GM19023 (cell line): ENCODE measurements around the gene PROK2.

Experiments
- ATAC-seq: cut with Tn5 transposase; IDR thresholded peaks from one replicate; pipeline ENCODE4 v1.9.1; 2021; ENCODE audit warnings: mild to moderate bottlenecking, moderate library complexity; ENCODE audit not compliant: unreplicated experiment

The PROK2 gene

GRCh38 chr3:71751602-71752001 is 33.3 kb downstream of the PROK2 start:
- no peak for ATAC-seq

- ATAC-seq = no peak
Measured at GRCh38 chr3:71744738-71745137, 40.2 kb downstream of the PROK2 start.

- ATAC-seq = no peak
Measured at GRCh38 chr3:71742621-71743020, 42.3 kb downstream of the PROK2 start.

- ATAC-seq = no peak
Measured at GRCh38 chr3:71734881-71735280, 50.1 kb downstream of the PROK2 start.

- ATAC-seq = no peak
Measured at GRCh38 chr3:71733319-71733718, 51.6 kb downstream of the PROK2 start.

GRCh38 chr3:71732637-71733036 is 52.3 kb downstream of the PROK2 start:
- no peak for ATAC-seq

GRCh38 chr3:71728632-71729342 is 56.2 kb downstream of the PROK2 start:
- no peak for ATAC-seq

GRCh38 chr3:71726146-71726545 is 58.8 kb downstream of the PROK2 start:
- ATAC-seq = no peak

GRCh38 chr3:71725271-71725991 is 59.5 kb downstream of the PROK2 start, which contains the start of gene EIF4E3:
Gene EIF4E3, minus strand, starts transcription at chr3:71725402. Its CDS starts 35 bp downstream, at chr3:71725367.
- peak; percentile 65 for ATAC-seq

GRCh38 chr3:71724584-71725270 is 60.2 kb downstream of the PROK2 start:
- peak; percentile 51 for ATAC-seq

- ATAC-seq = no peak
Measured at GRCh38 chr3:71724171-71724453, 60.8 kb downstream of the PROK2 start.

GRCh38 chr3:71723452-71724170 is 61.3 kb downstream of the PROK2 start:
- no peak for ATAC-seq

- ATAC-seq = no peak
Measured at GRCh38 chr3:71722693-71723092, 62.3 kb downstream of the PROK2 start.
